NCI-H2196 treated with DMSO at 0.1 percent for 48 hours (cell line): ENCODE results near the gene TSPAN15.

Experiments used
- DNase-seq: peaks from one replicate; lab custom pipeline; 2025; ENCODE audit not compliant: unreplicated experiment; lab: John Stamatoyannopoulos, UW

The TSPAN15 gene

GRCh38 chr10:69464801-69465401 is 13.6 kb downstream of the TSPAN15 start:
- DNase-seq = no peak

GRCh38 chr10:69465457-69466157 is 14.3 kb downstream of the TSPAN15 start:
- no peak for DNase-seq

- DNase-seq = no peak
These were observed 14.9 kb downstream of the TSPAN15 start for GRCh38 chr10:69466158-69466490.

- DNase-seq = no peak
These were observed 15.4 kb downstream of the TSPAN15 start for GRCh38 chr10:69466689-69467088.

- DNase-seq = no peak
These were observed 16.9 kb downstream of the TSPAN15 start for GRCh38 chr10:69467928-69468750.

GRCh38 chr10:69468751-69469089 is 17.5 kb downstream of the TSPAN15 start:
- no peak for DNase-seq

GRCh38 chr10:69469976-69470375 is 18.7 kb downstream of the TSPAN15 start:
- no peak for DNase-seq

GRCh38 chr10:69470463-69471384 is 19.5 kb downstream of the TSPAN15 start:
- no peak for DNase-seq

- DNase-seq = no peak
These were observed 20.9 kb downstream of the TSPAN15 start for GRCh38 chr10:69472142-69472541.

- no peak for DNase-seq
These were observed 21.3 kb downstream of the TSPAN15 start for GRCh38 chr10:69472544-69472943.

- DNase-seq = no peak
These were observed 22.2 kb downstream of the TSPAN15 start for GRCh38 chr10:69473304-69473990.

GRCh38 chr10:69474742-69475432 is 23.6 kb downstream of the TSPAN15 start:
- no peak for DNase-seq

- no peak for DNase-seq
These were observed 24.2 kb downstream of the TSPAN15 start for GRCh38 chr10:69475433-69475830.

- DNase-seq = no peak
These were observed 26.8 kb downstream of the TSPAN15 start for GRCh38 chr10:69477968-69478597.

- no peak for DNase-seq
These were observed 28.2 kb downstream of the TSPAN15 start for GRCh38 chr10:69479240-69480067.

- DNase-seq = no peak
These were observed 28.8 kb downstream of the TSPAN15 start for GRCh38 chr10:69480068-69480412.

- no peak for DNase-seq
These were observed 30.0 kb downstream of the TSPAN15 start for GRCh38 chr10:69481305-69481704.

GRCh38 chr10:69481811-69482524 is 30.7 kb downstream of the TSPAN15 start:
- no peak for DNase-seq
